Endothelial cell of umbilical vein (primary cell): Measurements from ENCODE around the gene PRAF2. TPM values are rescaled to one million over a fixed set of nuclear protein-coding genes. Genes with fewer than 3 reads are reported as not detected.

Experiments
- BruUV-seq: library from RNA; stranded (reverse); fragments of 400-500 nt; replicated peaks from 2 replicates; lab custom pipeline; 2021; lab: Mats Ljungman, UMichigan
- CTCF ChIA-PET: fragments of 300-600, 350-600 bp; sonication (Branson Sonifier 250); formaldehyde crosslinking; loops from one replicate; lab custom pipeline; 2021; ENCODE audit warnings: antibody characterized with exemption, inconsistent platforms; lab: Charles Lee
- POLR2A ChIA-PET: fragments of 300-600, 350-600 bp; sonication (Branson Sonifier 250); formaldehyde crosslinking; loops from one replicate; lab custom pipeline; 2021; ENCODE audit warnings: antibody characterized with exemption, inconsistent platforms; lab: Charles Lee
- DNase-seq: peaks from one replicate; pipeline ENCODE4 v3.0.0-alpha.2; 2011; ENCODE audit warnings: low read depth, low spot score
- FAIRE-seq: peaks from 2 replicates; lab custom pipeline; 2011; peaks lifted over from hg19 to GRCh38; lab: Jason Lieb, UNC
- H2AFZ ChIP-seq: 2 replicates; pipeline ENCODE4 v1.6.0; 2012; ENCODE audit warnings: low read depth, low read length, control low read depth, inconsistent platforms
- H3K27ac ChIP-seq: 2 replicates; pipeline ENCODE4 v1.5.1; 2011; ENCODE audit warnings: low read depth, mild to moderate bottlenecking, control low read depth, low read length, moderate library complexity; ENCODE audit not compliant: insufficient read depth
- H3K27me3 ChIP-seq, 2 experiments: 2 replicates each; pipeline versions ENCODE4 v1.6.0 to v1.6.1; 2011; ENCODE audit warnings: low read length in 2 of 2, mixed read lengths in 1 of 2; ENCODE audit not compliant: control insufficient read depth in 2 of 2, insufficient read depth in 2 of 2
- H3K36me3 ChIP-seq, 2 experiments: 2 replicates in 1 of 2; 3 replicates in 1 of 2; pipeline ENCODE4 v1.5.1; 2011; ENCODE audit warnings: low read length in 2 of 2, mild to moderate bottlenecking in 1 of 2, moderate library complexity in 1 of 2; ENCODE audit not compliant: control insufficient read depth in 2 of 2, insufficient read depth in 2 of 2; ENCODE audit errors: extremely low read depth in 1 of 2
- H3K4me1 ChIP-seq: 3 replicates; pipeline ENCODE4 v1.5.1; 2011; ENCODE audit warnings: mild to moderate bottlenecking, low read length; ENCODE audit not compliant: control insufficient read depth, insufficient read depth; ENCODE audit errors: extremely low read depth
- H3K4me2 ChIP-seq: 2 replicates; pipeline ENCODE4 v1.6.1; 2011; ENCODE audit warnings: low read length, control low read depth, mixed read lengths; ENCODE audit not compliant: insufficient read depth
- H3K4me3 ChIP-seq, 3 experiments: fragments of 200-600 bp in 1 of 3; sonication (generic), shearing (Covaris generic) in 1 of 3; replicated peaks in 1 of 3; 2 replicates each; pipeline ENCODE4 v1.5.1; 2011 to 2016; ENCODE audit warnings: control low read depth in 3 of 3, low read length in 3 of 3, mild to moderate bottlenecking in 2 of 3, inconsistent platforms in 1 of 3, low read depth in 1 of 3, moderate library complexity in 1 of 3; ENCODE audit not compliant: insufficient read depth in 1 of 3
- H3K79me2 ChIP-seq: 2 replicates; pipeline ENCODE4 v1.6.0; 2012; ENCODE audit warnings: low read length, inconsistent platforms; ENCODE audit not compliant: control insufficient read depth, insufficient read depth
- H3K9ac ChIP-seq: replicated peaks from 2 replicates; pipeline ENCODE3; 2011; ENCODE audit warnings: low read length, control low read depth; ENCODE audit not compliant: insufficient read depth; ENCODE audit errors: extremely low read depth
- H3K9me1 ChIP-seq: replicated peaks from 3 replicates; pipeline ENCODE4 v1.6.0; 2011; ENCODE audit warnings: mild to moderate bottlenecking, low read length; ENCODE audit not compliant: control insufficient read depth, insufficient read depth; ENCODE audit errors: extremely low read depth
- H3K9me3 ChIP-seq: replicated peaks from 2 replicates; pipeline ENCODE4 v1.5.1; 2012; ENCODE audit warnings: low read length, inconsistent platforms; ENCODE audit not compliant: control insufficient read depth, insufficient read depth
- H4K20me1 ChIP-seq: replicated peaks from 2 replicates; pipeline ENCODE3; 2011; ENCODE audit warnings: mild to moderate bottlenecking, low read length; ENCODE audit not compliant: control insufficient read depth, insufficient read depth; ENCODE audit errors: extremely low read depth
- CTCF ChIP-seq, 2 donors: IDR thresholded peaks; 1 replicate in 1 of 2; 2 replicates in 1 of 2; pipeline ENCODE4 v1.5.1; 2011; ENCODE audit warnings: low read length in 2 of 2, mild to moderate bottlenecking in 2 of 2, moderate library complexity in 2 of 2, control low read depth in 1 of 2, inconsistent platforms in 1 of 2, low read depth in 1 of 2; ENCODE audit not compliant: insufficient read depth in 1 of 2; ENCODE audit errors: extremely low read depth in 1 of 2
- EZH2 ChIP-seq: IDR thresholded peaks from 2 replicates; pipeline ENCODE4 v1.6.1; 2012; ENCODE audit warnings: borderline replicate concordance, low read depth, mild to moderate bottlenecking, moderate library complexity, low read length, inconsistent platforms; ENCODE audit not compliant: severe bottlenecking
- FOS ChIP-seq: IDR thresholded peaks from 2 replicates; pipeline ENCODE4 v1.6.1; 2011; ENCODE audit warnings: mild to moderate bottlenecking, low read length, moderate library complexity, borderline replicate concordance; ENCODE audit not compliant: insufficient read depth
- GATA2 ChIP-seq: IDR thresholded peaks from 2 replicates; pipeline ENCODE4 v1.7.0; 2011; ENCODE audit warnings: low read depth, mild to moderate bottlenecking, moderate library complexity, mixed read lengths, low read length; ENCODE audit not compliant: insufficient read length, insufficient read depth
- JUN ChIP-seq: IDR thresholded peaks from 2 replicates; pipeline ENCODE4 v1.6.1; 2011; ENCODE audit warnings: borderline replicate concordance, low read depth; ENCODE audit not compliant: insufficient read length, insufficient read depth
- MAX ChIP-seq: IDR thresholded peaks from 2 replicates; pipeline ENCODE4 v1.6.1; 2011; ENCODE audit not compliant: insufficient read depth, insufficient read length
- MYC ChIP-seq: IDR thresholded peaks from one replicate; pipeline ENCODE4 v1.6.1; 2011; ENCODE audit warnings: mild to moderate bottlenecking, low read depth, low read length
- POLR2A ChIP-seq: IDR thresholded peaks from 2 replicates; pipeline ENCODE4 v1.6.1; 2012; ENCODE audit warnings: low read depth, mild to moderate bottlenecking, control low read depth, low read length
- POLR2AphosphoS5 ChIP-seq: IDR thresholded peaks from 2 replicates; pipeline ENCODE4 v1.6.1; 2012; ENCODE audit warnings: low read depth, mild to moderate bottlenecking, control low read depth, low read length, moderate library complexity; ENCODE audit not compliant: insufficient read depth
- dilution Hi-C: fragments of 300-500 bp; cut with MboI; formaldehyde crosslinking; loops from one replicate; pipeline ENCODE4 v1.15.0; 2019; ENCODE audit warnings: low sequenced_read_pairs; ENCODE audit not compliant: extremely low pct_ligation_motif_present
- intact Hi-C: fragments of 100-400 bp; cut with micrococcal nuclease; formaldehyde crosslinking; loops from one replicate; pipeline ENCODE4 v1.10.0; 2022
- polyA plus RNA-seq, 4 experiments: library from polyadenylated mRNA; depleted of rRNA in 3 of 4; stranded (reverse) in 3 of 4; unstranded in 1 of 4; fragments of >200 nt; gene quantifications; 2 replicates each; pipeline versions ENCODE4 v1.2.1 to v1.2.3, GENCODE V29; 2011 to 2012; ENCODE audit warnings: missing spikeins in 1 of 4
- total RNA-seq: library from RNA; stranded (reverse); gene quantifications from 2 replicates; pipeline ENCODE4 v1.2.3, GENCODE V29; 2021

The PRAF2 gene
- total and polyA plus RNA-seq, 2 donors (not counting 3 experiments of a cell fraction or from before 2014, with no cell fraction given): 36.2 to 41.6 TPM

DNA sequence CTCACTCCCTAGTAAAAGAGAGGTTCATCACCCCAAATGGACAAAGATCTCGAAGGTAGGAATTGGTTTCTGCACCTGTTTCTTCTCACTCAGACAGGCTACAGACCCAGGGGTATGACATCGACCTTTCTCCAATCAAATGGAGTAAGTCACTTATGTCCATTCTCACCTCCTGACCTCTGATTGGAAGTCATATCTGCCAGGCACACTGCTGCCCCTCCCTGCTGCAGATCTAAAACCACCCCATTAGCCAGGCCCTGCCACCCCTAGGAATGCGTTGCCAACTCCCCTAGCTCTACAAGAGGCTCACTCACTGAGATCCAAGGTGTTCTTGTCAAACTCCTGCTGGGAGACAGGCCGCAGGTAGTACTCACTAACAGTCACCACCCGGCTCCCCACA lies 42.9 kb upstream of the PRAF2 start:
- Histone ChIP-seq H3K9me3 (no peaks in the 10 kb centered on the region), H3K9me1 (no peaks in the 10 kb centered on the region), H3K27ac (no peak overlapping the region), H3K79me2 (peaks cover 2% of the 10 kb centered on the region), H3K27me3 (no peaks in the 10 kb centered on the region), H3K9ac (no peak overlapping the region), H4K20me1 (no peaks in the 10 kb centered on the region), H2AFZ (no peak overlapping the region), H3K4me2 (no peak overlapping the region), H3K4me3 (no peak overlapping the region), H3K4me1 (no peaks in the 10 kb centered on the region), H3K36me3 (peaks cover 0 to 28% of the 10 kb centered on the region in 2 experiments)
- FAIRE-seq (no peak), DNase-seq (no peak)
- BruUV-seq: no TSS peak
- TF ChIP-seq POLR2AphosphoS5: no peak
- TF ChIP-seq MYC: no peak
- no peak for TF ChIP-seq CTCF (IDR thresholded peaks at IDR 0.05; ENCODE audit: extremely low read depth in 1 of 2, insufficient read depth in 1 of 2, low read depth in 1 of 2, low read length in 2 of 2)
- TF ChIP-seq FOS: no peak
- no peak for TF ChIP-seq EZH2
- intact Hi-C loops: no loop called here
- dilution Hi-C loops: no loop called here
- CTCF ChIA-PET: no interaction called here
- POLR2A ChIA-PET: no interaction called here

GRCh38 chrX:49116076-49116475 lies 42.3 kb upstream of the PRAF2 start:
- Histone ChIP-seq H3K27me3 (no peaks in the 10 kb centered on the region), H3K36me3 (peaks cover 0 to 28% of the 10 kb centered on the region in 2 experiments), H3K9me1 (no peaks in the 10 kb centered on the region), H2AFZ (no peak overlapping the region), H3K4me3 (no peak overlapping the region), H3K4me2 (no peak overlapping the region), H3K9ac (no peak overlapping the region), H3K9me3 (no peaks in the 10 kb centered on the region), H4K20me1 (no peaks in the 10 kb centered on the region), H3K4me1 (no peaks in the 10 kb centered on the region), H3K79me2 (no peaks in the 10 kb centered on the region), H3K27ac (no peak overlapping the region)
- FAIRE-seq (no peak), DNase-seq (no peak)
- BruUV-seq: no TSS peak
- no peak for TF ChIP-seq MYC
- no peak for TF ChIP-seq MAX
- no peak for TF ChIP-seq JUN
- TF ChIP-seq POLR2AphosphoS5: no peak
- TF ChIP-seq POLR2A: no peak
- no peak for TF ChIP-seq GATA2
- no peak for TF ChIP-seq FOS
- TF ChIP-seq EZH2: no peak
- no peak for TF ChIP-seq CTCF (IDR thresholded peaks at IDR 0.05; ENCODE audit: extremely low read depth in 1 of 2, insufficient read depth in 1 of 2, low read depth in 1 of 2, low read length in 2 of 2)
- dilution Hi-C loops: no loop called here
- ChIA-PET CTCF (no interaction called here), POLR2A (no interaction called here)
- intact Hi-C loops: no loop called here
